ENCODE measurements around the gene PAPSS2.
"Not testable (repeated sequence)": the region's sequence is repeated elsewhere in the genome, so short reads cannot be mapped to it uniquely, and the experiment has no call there.

Gene PAPSS2

GRCh38 chr10:87659571-87660483 is at the start of gene PAPSS2:
Gene PAPSS2, plus strand, starts transcription at chr10:87659878. Its CDS starts 104 bp downstream, at chr10:87659982.
- DNase-seq, result no peak

DNA sequence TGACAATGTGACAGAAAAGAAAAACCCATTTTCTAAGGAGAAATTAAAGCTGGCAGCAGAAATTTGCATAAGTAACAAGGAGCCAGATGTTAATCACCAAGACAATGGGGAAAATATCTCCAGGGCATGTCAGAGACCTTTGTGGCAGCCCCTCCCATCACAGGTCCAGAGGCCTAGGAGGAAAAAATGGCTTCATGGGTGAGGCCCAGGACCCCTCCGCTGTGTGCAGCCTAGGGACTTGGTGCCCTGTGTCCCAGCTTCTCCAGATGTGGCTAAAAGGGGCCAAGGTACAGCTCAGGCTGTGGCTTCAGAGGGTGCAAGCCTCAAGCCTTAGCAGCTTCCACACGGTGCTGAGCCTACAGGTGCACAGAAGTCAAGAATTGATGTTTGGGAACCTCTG is 48.3 kb upstream of the PAPSS2 start:
- not testable (repeated sequence) for DNase-seq

DNA sequence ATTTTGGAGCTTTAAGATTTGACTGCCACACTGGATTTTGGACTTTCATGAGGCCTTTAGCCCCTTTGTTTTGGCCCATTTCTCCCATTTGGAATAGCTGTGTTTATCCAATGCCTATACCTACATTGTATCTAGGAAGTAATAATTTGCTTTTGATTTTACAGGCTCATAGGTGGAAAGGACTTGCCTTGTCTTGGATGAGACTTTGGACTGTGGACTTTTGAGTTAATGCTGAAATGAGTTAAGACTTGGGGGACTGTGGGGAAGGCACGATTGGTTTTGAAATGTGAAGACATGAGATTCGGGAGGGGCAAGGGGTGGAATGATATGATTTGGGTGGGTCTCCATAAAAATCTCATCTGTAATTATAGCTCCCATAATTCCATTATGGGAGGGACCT is 47.6 kb upstream of the PAPSS2 start:
- DNase-seq, result no peak

- DNase-seq, result no peak
These were observed 45.9 kb upstream of the PAPSS2 start for GRCh38 chr10:87613751-87614150.

DNA sequence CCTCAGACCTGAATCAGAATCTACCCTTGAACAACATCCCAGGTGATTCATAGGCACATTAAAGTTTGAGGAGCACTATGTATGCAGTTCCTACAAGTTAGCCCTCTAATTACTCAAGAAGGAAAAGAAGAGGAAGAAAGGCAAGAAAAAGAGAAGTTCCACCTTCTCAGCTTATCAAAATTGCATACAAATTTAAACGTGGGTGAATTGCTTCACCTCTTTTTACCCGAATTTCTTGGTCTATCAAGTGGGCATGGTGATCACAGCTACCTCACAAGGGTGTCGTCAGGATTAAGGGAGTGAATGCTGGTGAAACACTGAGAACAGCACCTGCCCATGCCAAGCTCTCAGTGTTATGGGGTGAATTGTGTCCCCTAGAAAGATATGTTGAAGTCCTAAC is 43.8 kb upstream of the PAPSS2 start:
- DNase-seq, result no peak

DNA sequence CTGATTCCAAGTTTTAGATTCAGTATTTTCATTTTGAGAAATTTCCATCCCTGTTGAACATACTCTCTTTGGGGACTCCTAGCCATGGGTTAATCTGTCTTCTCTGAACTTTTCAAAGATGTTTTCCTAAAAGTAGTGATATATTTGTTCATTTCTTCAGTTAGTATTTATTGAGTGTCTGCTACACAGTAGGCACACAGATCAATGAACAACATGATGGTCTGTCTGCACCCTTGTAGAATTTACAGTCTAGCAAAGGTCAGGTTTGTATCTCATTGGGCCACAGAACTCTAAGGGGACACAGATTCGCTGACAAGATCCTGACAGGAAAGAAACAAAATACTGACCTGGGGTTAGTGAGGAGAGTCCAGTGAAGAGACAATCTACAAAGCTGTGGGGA is 42.2 kb upstream of the PAPSS2 start:
- no peak for DNase-seq

- no peak for DNase-seq
These were observed 40.9 kb upstream of the PAPSS2 start for GRCh38 chr10:87618566-87619423.

GRCh38 chr10:87619705-87620104 is 40.0 kb upstream of the PAPSS2 start:
- DNase-seq, result no peak

DNA sequence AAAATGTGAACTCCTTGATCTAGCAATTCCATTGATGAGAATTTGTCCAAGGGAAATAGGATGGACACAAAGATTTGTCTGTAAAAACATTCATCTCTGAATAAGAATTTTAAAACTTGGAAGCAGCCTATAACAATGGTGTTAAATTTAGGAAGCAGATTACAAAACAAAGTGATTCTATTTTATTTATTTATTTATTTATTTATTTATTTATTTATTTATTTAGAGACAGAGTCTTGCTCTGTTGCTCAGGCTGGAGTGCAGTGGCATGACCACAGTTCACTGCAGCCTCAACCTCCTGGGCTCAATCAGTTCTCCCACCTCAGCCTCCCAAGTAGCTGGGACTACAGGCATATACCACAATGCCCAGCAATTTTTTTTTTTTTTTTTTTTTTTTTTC is 38.2 kb upstream of the PAPSS2 start:
- DNase-seq, result not testable (repeated sequence)

DNA sequence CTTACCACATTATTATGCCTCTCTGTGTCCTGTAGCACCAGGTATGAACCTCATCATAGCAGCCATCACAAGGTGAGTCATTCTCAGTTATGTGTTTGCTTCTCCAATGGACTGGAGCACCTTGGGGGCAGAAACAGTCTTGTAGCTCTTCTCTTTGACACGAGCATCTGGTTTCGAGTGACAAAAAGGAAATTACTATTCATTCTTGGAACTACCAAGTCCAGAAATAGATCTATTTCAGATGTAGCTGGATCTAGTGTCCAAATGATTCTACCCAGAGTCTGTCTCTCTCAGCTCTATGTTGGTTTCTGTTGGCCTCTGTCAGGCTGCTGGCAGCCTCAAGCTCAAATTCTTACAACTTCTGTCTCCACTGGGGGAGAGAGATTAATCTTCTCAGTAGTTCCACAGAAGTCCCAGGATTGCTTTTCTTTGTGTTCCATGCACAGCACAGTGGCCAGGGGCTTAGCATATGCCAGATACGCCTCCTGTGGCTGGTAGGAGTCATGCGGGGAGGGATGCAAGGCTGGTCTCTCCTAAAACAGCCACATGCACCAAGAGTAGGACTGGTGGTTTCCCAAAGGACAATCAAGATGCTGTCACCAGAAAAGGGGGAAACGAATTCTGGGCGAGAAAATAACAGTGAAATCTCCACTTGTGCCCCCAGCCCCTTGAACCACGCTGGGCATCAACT is 37.2 kb upstream of the PAPSS2 start:
- DNase-seq, result no peak

DNA sequence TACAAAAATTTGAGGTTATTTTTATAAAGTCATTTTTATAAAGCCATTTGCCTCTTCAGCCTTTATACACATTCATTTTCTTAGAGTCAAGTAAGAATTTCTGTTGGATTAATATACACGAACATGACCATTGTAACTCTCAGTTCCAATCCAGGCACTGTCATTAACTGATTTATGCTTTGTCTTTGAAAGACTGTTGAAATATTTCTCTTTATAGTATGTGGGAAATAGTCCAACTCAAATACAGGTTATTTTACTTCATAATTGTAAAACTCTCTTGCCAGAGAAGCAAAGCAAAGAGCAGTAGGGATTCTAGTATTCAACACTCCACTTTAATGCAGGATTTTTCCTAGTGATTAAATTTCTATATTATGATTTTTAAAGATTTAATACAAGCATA is 36.5 kb upstream of the PAPSS2 start:
- no peak for DNase-seq

GRCh38 chr10:87625661-87626060 is 34.0 kb upstream of the PAPSS2 start:
- DNase-seq, result no peak

- no peak for DNase-seq
These were observed 33.2 kb upstream of the PAPSS2 start for GRCh38 chr10:87626422-87626892.

- DNase-seq, result no peak
These were observed 29.5 kb upstream of the PAPSS2 start for GRCh38 chr10:87630171-87630570.

- DNase-seq, result no peak
These were observed 27.2 kb upstream of the PAPSS2 start for GRCh38 chr10:87632454-87632853.

DNA sequence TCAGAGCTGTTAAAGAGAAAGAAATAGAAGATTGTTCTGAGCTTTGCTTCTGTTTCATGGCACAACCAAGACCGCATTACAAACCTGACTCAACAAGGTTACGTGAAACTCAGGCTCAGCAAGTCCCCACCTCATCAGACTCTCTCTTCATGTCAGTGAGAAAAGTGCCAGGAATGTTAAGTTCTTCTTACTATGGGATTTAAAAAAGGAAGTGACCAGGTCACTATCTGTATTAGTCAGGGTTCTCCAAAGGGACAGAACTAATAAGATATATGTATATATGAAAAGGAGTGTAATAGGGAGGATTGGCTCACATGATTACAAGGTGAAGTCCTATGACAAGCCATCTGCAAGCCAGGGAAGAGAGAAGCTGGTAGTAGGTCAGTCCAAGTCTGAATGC is 25.4 kb upstream of the PAPSS2 start:
- no peak for DNase-seq

- DNase-seq, result no peak
These were observed 24.0 kb upstream of the PAPSS2 start for GRCh38 chr10:87635498-87636312.

GRCh38 chr10:87636313-87636915 is 23.3 kb upstream of the PAPSS2 start:
- DNase-seq, result no peak

GRCh38 chr10:87639493-87639892 is 20.2 kb upstream of the PAPSS2 start:
- DNase-seq, result no peak

DNA sequence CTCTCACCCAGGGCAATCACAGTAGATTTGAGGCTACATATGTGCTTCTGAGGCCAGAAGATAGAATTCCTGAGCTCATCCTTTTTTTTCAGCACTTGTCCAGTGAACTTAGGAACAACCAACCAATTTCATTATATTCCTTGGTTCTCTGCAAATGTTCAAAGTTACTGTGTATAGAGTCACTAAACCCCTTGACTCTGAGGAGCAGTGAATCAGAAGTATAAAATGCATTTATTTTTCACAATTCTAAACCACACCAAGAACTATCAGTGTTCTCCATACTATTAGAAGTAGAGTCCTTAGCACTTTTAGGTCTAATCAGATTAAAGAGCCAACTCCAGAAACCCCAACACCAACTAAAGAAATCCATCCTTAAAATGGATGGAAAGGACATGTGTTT is 19.6 kb upstream of the PAPSS2 start:
- no peak for DNase-seq

GRCh38 chr10:87642486-87642885 is 17.2 kb upstream of the PAPSS2 start:
- DNase-seq, result no peak

DNA sequence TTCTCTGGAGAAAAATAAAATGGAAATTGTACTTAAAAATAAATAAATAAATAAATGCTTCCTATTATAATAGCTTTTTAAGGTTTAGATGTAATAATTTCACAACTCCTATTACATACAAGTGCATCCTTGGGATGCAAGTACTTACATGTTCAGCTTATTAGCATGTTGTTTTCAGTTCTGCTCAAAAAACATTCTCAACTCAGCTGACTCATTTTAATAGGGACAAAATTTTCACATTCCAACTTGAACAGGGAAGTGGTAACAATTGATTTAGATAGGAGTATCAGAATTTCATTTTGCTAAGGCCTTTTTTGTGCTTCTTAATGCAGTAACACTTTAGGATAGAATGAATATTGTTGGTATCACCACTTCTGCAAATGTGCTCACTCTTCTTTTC is 16.7 kb upstream of the PAPSS2 start:
- DNase-seq, result no peak

Measured in activated CD4-positive, alpha-beta T cell treated with anti-CD3 and anti-CD28 coated beads for 1 hour (primary cell).